ENCODE measurements around the gene MTHFD2. TPM values are rescaled to one million over a fixed set of nuclear protein-coding genes. Genes with fewer than 3 reads are reported as not detected.

The MTHFD2 gene
- polyA plus RNA-seq, 1 of the 3 experiments (the other 2 are of a cell fraction) = 68.6 TPM

DNA sequence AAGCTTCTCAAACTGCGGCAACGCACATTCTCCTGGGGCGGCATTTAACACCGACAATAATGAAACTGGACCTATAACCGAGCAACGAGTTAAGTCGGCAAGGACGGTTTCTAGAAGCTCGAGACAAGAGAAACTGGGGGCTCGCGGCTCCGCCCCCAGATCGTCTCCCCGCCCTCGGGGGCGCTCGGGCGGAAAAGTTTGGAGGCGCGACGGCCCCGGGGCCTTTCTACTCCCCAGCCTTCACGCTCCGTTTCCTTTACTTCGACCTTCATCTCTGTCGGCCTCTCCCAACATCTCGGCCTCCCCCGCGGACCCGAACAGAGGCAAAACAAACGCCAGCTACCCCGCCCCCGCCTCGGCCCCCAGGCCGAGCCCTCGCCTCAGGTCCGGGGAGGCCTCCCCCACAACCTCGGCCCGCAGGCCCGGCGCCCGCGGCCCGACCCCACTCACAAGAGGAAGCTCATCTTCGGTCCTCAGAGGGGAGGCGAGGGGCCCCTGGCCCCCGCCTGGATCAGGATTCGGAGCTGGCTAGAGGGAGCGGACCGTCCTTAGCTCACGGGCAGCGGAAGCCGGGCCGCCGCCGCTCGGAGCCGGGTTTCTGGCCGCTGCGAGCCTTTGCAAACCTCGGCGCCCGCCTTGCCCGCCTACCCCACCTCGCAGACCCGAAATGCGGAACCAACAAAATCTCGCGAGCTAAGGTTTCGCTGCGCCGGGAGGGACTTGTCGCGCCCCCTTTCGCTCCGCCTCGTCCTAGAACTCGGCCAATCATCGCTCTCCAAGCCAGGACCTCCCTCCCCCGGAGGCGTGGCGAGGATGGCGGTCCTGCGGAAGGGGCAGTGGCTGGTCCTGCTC is 20.0 kb upstream of the MTHFD2 start, which contains the start of gene MOB1A (continued):
- TF ChIP-seq TEAD4 (IDR thresholded peaks at IDR 0.05; ENCODE audit: borderline replicate concordance, insufficient read depth) (no peak), REST (IDR thresholded peaks at IDR 0.05; ENCODE audit: low read depth, low read length) (no peak), FOSL2 (IDR thresholded peaks at IDR 0.05; ENCODE audit: borderline replicate concordance, low read depth) (no peak)

DNA sequence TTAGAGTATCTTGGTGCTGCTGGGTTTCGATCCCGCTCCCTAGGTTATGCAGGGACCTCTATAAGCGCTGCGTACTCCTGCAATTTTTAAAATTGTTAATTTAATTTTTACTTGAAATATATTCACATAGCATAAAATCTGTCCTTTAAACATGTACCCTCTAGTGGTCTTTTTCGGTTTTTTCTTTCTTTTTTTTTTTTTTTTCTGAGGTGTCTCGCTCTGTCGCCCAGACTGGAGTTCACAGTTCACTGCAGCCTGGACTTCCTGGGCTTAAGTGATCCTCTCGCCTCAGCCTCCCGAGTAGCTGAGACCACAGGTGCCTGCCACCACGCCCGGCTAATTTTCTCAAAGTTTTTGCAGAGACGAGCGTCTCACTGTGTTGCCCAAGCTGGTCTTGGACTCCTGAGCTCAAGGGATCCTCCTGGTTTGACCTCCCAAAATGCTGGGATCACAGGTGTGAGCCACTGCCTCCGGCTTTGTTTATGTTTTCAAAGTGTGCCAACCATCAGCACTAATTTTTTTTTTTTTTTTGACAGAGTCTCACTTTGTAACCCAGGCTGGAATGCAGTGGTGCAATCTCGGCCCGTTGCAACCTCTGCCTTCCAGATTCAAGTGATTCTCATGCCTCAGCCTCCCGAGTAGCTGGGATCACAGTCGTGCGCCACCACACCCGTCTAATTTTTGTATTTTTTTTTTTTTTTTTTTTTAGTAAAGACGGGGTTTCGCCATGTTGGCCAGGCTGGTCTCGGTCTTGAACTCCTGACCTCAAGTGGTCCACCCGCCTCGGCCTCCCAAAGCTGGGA is 19.2 kb upstream of the MTHFD2 start:
- CTCF ChIA-PET = interaction anchor here (0.8 to 2.0 kb wide), 10 partner anchors 10 to 388 kb away, joined by 3 to 9 read pairs (median 4); partner anchors contain the start of gene MTHFD2

More for the DNA sequence above, 19.2 kb upstream of the MTHFD2 start:
- H3K27ac ChIP-seq (ENCODE audit: low read depth in 2 of 2, low read length in 1 of 2) = peak overlapping the region; percentile 47 to 94
- peaks cover 0 to 28% of the 10 kb centered on the region in 2 experiments for H3K36me3 ChIP-seq (replicated peaks in 1 of 2; ENCODE audit: control insufficient read depth in 1 of 2, insufficient read depth in 2 of 2, low read length in 1 of 2)
- 53% methylated on average over 25 of the region's 25 CpGs for WGBS (ENCODE audit: low lambda C conversion rate)
- peak overlapping the region; percentile 99; the same call in 1 of the 2 replicates for H3K9ac ChIP-seq
- no peaks in the 10 kb centered on the region for H3K9me2 ChIP-seq
- H3K79me2 ChIP-seq (ENCODE audit: insufficient read depth) = peaks cover 42% of the 10 kb centered on the region
- no peaks in the 10 kb centered on the region for H3K9me3 ChIP-seq
- no peak for TF ChIP-seq FOXJ3 (CRISPR knock-in tag; IDR thresholded peaks at IDR 0.05)
- TF ChIP-seq POLR2AphosphoS5 (IDR thresholded peaks at IDR 0.05; ENCODE audit: low read depth, low read length) = peak; percentile 95
- peak; percentile 38 for TF ChIP-seq TAF1 (IDR thresholded peaks at IDR 0.05; ENCODE audit: borderline replicate concordance, low read depth, low read length)
- TF ChIP-seq ELF1 (IDR thresholded peaks at IDR 0.05) = no peak
- no peak for TF ChIP-seq TCF12 (IDR thresholded peaks at IDR 0.05)
- no peak for TF ChIP-seq RAD21 (IDR thresholded peaks at IDR 0.05; ENCODE audit: low read length)
- peak; percentile 61 for TF ChIP-seq CTCF (IDR thresholded peaks at IDR 0.05)
- peak; percentile 11; the same call in 1 of the 2 replicates for TF ChIP-seq MXI1 (IDR thresholded peaks at IDR 0.05; ENCODE audit: low read depth, low read length)
- peaks cover 24% of the 10 kb centered on the region for H3F3A ChIP-seq (replicated peaks; ENCODE audit: insufficient read depth)
- POLR2A ChIA-PET = interaction anchor here (0.7 to 2.6 kb wide), 13 partner anchors 11 to 442 kb away, joined by 3 to 24 read pairs (median 5); partner anchors contain the start of genes BOLA3, C2orf81, MTHFD2 and STAMBP
- H4K20me1 ChIP-seq (ENCODE audit: insufficient read depth) = peaks cover 39% of the 10 kb centered on the region
- H3K27me3 ChIP-seq (ENCODE audit: insufficient read depth) = no peaks in the 10 kb centered on the region
- no peak for DNase-seq
- H3K4me3 ChIP-seq (ENCODE audit: low read depth in 2 of 2, low read length in 1 of 2) = peak overlapping the region; percentile 71 to 96
- H3K4me1 ChIP-seq (ENCODE audit: control insufficient read depth in 1 of 2, insufficient read depth in 2 of 2, low read depth in 1 of 2, low read length in 1 of 2) = peaks cover 4 to 6% of the 10 kb centered on the region in 2 experiments; a peak in 3 of 4 replicates
- H2AFZ ChIP-seq (ENCODE audit: low read depth) = peak overlapping the region; percentile 89
- H3K4me2 ChIP-seq = peak overlapping the region; percentile 72
